GM12873 (cell line): ENCODE results near the gene OMA1.

Experiments used
- TF ChIP-seq, protein P1 (sequence below): IDR thresholded peaks from 2 replicates; pipeline ENCODE4 v1.5.1; 2012; ENCODE audit warnings: low read depth, mild to moderate bottlenecking, moderate library complexity, low read length, control low read depth; ENCODE audit not compliant: insufficient read depth; ENCODE audit errors: missing control alignments

OMA1 gene

GRCh38 chr1:58465825-58466629 lies 80.5 kb downstream of the OMA1 start:
- TF ChIP-seq, protein P1, sequence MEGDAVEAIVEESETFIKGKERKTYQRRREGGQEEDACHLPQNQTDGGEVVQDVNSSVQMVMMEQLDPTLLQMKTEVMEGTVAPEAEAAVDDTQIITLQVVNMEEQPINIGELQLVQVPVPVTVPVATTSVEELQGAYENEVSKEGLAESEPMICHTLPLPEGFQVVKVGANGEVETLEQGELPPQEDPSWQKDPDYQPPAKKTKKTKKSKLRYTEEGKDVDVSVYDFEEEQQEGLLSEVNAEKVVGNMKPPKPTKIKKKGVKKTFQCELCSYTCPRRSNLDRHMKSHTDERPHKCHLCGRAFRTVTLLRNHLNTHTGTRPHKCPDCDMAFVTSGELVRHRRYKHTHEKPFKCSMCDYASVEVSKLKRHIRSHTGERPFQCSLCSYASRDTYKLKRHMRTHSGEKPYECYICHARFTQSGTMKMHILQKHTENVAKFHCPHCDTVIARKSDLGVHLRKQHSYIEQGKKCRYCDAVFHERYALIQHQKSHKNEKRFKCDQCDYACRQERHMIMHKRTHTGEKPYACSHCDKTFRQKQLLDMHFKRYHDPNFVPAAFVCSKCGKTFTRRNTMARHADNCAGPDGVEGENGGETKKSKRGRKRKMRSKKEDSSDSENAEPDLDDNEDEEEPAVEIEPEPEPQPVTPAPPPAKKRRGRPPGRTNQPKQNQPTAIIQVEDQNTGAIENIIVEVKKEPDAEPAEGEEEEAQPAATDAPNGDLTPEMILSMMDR, result no peak

- TF ChIP-seq, protein P1, result no peak
Measured at GRCh38 chr1:58465176-58465575, 81.3 kb downstream of the OMA1 start.

- TF ChIP-seq, protein P1, result no peak
Measured at GRCh38 chr1:58460469-58460868, 86.1 kb downstream of the OMA1 start.

DNA sequence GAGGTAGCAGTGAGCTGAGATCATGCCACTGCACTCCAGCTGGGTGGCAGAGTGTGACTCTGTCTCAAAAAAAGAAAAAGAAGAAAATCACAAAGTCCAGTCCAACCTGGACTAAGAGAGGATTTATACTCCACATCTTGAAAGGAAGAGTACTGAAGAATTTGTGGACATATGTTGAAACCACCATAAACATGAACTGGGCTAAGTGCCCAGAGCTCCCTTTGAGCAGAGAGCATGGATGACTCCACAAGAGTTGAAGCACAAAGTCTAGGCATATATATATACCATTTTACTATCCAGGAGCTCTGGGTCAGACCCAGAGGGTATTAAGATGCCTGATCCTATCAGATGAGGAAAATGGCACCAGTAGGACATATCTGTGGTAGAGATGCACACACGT lies 86.6 kb downstream of the OMA1 start:
- TF ChIP-seq, protein P1, result no peak

GRCh38 chr1:58457023-58457635 lies 89.4 kb downstream of the OMA1 start:
- TF ChIP-seq, protein P1, result no peak

DNA sequence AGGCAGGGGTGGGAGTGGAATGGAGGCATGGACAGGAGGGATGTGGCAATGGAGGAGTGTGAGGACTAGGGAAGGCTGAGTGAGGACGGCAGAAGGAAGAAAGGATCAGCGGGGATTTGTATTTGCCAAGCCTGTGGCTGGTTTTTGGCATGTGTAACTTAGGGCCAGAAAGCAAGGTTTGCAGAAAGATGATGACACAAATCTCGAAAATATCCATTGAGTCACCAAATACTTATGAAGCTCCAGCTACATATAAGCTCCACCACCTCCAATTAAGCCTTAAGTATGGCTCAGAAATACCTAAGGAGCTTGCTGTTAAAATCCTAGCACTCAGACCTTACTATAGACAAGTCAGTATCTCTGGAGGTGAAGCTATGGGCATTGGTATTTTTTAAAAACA lies 90.1 kb downstream of the OMA1 start:
- TF ChIP-seq, protein P1, result no peak

DNA sequence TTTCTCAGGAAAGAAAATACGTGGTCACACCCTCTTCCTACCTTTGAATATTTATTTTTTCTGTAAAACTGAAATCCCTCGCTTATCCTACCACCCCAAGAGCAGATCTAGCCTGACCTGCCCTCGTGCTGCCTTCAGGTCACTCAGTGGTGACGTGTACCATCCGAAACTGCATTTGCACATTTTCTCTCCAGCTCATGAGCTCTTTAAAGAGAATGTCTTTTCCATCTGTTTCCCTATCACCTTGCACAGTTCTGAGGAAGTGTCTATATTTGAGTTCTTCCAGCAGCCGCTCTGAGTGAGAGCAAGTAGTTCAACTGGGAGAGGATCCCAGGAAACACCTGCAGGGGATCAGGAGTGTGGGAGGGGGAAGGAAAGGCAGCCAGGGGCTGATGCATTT lies 91.7 kb downstream of the OMA1 start:
- TF ChIP-seq, protein P1, result no peak
